NCI-H1694 treated with DMSO at 0.1 percent for 48 hours (cell line): ENCODE data around the gene ETV4.

Experiments used
- DNase-seq: peaks from one replicate; lab custom pipeline; 2025; lab: John Stamatoyannopoulos, UW

ETV4 gene

DNA sequence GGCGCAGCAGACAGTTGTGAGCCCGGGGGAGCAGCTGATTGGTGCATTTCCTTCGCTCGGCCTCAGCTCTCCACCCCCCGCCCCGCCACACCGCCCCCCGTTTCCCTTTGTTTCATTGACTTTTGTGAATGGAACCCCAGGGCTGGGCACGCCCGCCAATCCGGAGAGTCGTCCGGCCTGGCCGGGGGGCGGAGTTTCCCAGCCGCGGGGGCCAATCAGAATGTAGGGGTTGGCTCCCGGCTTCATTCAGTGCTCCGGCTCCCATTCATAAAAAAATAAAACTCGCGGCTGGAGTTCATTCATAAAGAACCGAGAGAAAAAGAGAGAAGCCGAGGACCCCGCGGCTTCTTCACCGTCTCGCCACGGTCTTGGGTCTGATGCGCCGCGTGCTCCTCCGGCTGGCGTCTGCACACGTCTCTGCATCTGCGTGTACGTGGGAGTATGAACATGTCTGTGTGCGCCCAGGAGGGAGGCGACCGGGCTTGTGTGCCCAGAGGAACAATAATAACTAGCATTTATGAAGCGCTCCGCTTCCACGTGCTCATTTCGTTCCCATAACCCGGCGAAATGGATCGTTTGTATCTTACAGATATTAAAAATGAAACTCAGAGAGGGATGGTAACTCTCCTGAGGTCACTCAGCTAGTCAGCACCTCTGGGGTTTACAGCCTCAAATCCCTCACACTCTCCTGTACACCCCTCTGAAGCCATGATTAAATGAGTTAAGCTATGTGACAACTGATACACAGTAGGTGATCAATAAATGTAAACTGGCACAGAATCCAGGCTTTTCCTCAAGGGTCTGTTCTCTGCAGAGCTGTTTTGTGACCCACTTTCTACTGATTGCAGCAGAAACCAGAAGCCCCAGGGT is at the start of gene ETV4:
Gene ETV4 (minus strand): TSS at position 22 of the 870 bp plus-strand sequence. CDS start 723 bp downstream, outside the sequence.
- peak; percentile 89 for DNase-seq

- no peak for DNase-seq
Measured at GRCh38 chr17:43595466-43595865, 49.3 kb upstream of the ETV4 start.

DNA sequence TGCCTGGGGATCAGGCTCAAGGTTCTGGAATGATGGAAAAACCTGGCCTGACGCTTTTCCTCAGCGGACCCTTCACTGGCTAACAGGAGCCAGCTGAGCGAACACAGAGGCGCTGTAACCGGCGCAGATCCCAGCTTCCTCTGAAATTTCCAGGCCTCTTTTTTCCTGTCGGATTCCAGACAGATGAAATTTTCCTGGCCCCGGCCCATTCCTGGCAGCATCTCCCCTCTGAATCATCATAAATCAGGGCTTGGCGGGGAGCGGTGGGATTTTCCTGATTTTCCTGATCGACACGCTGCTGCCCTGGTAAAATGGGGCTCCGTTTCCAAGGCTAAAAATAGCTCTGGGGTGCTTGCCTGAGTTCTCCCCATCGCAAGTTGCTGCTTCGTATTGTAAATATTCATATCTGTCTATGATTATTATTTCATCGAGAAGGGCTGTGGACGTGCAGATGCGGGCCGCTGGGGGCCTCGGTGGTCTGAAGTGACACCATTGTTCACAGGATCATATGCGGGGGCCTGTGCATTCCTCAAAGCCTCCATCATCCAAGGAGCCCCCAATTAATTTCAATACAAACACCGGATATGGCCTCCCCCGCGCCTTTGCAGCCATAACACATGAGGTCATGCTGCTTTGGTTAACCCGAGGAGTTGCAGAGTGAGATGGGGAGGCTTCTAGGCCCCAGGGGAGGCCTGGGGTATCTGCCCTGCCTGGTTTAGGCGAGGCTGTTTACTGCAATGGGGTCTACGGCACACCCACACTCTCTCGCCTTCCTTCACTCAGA is 45.8 kb upstream of the ETV4 start:
- DNase-seq, result no peak

DNA sequence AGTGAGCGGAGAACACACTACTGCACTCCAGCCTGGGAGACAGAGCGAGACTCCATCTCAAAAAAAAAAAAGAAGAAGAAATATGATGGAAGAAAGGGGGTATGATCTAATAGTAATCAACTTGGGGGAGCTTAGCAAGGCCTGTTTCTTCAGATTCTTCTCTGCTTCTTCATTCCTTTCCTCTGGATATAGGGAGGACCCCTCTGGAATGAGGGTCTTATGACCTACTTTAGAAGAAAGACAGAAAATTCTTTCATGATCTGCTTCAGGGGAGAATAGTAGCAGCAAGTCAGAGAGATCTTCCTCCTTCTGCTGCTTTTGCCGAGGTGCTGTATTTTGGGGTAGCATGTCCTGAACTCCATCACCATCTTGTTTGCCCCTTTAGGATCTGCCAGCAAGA is 44.9 kb upstream of the ETV4 start:
- no peak for DNase-seq

DNA sequence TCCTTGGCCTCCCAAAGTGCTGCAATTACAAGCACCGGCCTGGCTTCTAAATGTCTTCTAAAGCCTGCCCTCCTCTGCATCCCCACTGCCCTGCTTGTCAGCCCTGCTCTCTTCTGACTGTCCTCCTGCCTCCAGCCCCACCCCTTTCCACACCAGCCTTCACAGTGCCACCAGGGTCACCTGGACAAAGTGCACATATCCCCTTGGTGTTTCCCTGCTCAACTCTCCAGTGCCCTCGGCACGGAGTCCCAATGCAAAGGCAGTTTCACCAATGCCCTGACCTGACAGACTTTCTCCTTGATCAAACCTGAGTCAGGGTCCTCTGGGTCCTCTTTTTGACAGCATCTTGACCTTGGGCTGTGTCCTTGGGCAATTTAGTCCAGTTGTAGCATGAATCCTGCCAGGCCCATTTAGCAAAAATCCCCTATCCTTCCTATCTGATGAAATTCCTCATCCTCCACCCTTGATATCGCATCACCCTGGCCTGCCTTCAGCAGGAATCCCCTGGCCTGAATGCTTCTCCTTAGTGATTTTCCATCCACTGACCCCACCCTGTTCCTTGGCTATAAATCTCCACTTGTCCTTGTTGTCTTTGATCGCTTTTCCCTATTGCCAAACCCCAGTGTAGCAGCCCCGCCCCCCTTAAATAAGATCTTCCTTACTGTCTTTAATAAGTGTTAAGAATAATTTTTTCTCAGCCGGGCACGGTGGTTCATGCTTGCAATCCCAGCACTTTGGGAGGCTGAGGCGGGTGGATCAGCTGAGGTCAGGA is 42.7 kb upstream of the ETV4 start:
- DNase-seq, result no peak

DNA sequence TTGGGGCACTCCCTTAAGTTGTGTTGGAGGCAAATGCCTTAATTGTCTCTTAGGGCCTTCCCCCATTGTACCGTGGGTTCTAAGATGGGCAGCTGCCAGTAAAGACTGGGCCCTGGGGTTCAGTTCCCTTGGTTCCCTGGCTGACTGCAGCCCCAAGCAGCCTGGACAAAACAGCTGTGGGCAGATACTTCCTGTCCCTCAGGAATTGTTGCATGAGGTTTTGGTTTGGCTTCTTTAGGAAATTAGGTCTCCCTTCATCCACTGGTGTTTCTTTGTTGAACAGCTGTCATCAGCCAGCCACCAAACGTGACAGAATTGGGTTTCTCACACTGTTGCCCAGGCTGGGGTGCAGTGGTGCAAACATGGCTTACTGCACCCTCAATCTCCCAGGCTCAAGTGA is 42.0 kb upstream of the ETV4 start:
- DNase-seq, result no peak

GRCh38 chr17:43587647-43588046 is 41.5 kb upstream of the ETV4 start:
- DNase-seq, result no peak

DNA sequence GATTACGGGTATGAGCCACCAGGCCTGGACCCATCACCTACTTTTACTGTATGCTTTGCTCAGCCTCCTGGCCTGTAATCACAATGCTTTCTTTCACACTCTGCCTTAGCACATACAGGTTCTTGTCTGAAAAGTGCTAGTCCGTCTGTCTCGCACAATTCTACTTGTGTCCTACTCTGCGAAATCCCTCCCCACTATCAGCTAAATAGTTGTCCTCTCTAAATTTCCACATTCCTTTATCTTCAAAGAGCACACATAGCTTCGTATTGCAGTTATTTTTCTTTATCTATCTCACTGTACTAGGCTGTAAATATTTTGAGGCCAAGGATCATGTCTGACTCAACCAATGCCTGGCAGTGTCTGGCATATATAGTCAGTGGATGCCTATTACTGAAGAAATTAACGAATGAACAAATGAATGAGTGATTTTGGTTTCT is 38.5 kb upstream of the ETV4 start:
- no peak for DNase-seq

DNA sequence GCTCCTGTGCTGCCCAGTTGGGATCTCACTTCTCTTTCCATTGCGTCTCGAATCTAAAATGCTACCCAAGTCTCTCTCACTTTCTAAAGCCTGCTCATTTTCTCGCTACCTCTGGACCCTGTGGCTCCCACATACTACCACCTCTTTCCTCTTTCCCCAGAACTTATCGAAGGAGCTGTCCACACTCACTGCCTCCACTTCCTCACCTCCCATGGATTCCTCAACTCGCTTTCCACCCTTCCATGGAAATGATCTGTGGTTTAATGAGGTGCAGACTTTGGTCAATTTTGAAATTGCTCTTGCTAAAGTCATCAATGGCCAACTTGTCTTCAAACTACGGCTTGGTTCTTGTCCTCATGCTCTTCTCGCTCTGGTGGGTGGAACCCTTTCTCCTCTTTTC is 37.2 kb upstream of the ETV4 start:
- no peak for DNase-seq

- DNase-seq, result no peak
Measured at GRCh38 chr17:43581613-43582012, 35.5 kb upstream of the ETV4 start.

- no peak for DNase-seq
Measured at GRCh38 chr17:43581130-43581529, 35.0 kb upstream of the ETV4 start.

DNA sequence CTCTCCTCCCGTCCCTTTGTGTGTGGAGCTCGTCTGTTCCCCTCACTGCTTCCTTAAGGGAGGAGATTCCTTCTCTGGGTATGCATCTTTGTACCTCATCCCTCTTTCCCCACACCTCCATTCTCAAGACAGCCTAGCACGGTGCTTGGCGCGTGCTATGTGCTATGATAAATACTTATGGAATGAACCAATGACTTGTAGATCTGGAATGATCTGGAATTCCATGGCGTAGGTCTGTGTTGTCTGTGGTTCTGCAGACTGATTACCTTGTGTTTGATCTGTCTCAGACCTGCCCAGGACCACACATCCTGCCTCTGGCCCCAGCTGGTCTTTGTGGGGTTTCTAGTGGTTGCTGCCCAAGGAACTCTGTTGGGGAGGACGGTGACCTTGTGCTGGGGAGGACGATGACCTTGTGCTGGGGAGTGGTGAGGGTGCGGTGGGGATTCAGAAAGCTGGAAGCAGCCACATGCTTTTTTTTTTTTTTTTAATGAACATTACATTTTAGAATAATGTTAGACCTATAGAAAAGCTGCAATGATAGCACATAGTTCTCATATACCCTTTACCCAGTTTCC is 33.5 kb upstream of the ETV4 start:
- no peak for DNase-seq

- no peak for DNase-seq
Measured at GRCh38 chr17:43578699-43579565, 32.8 kb upstream of the ETV4 start.

- DNase-seq, result no peak
Measured at GRCh38 chr17:43578404-43578698, 32.2 kb upstream of the ETV4 start.

DNA sequence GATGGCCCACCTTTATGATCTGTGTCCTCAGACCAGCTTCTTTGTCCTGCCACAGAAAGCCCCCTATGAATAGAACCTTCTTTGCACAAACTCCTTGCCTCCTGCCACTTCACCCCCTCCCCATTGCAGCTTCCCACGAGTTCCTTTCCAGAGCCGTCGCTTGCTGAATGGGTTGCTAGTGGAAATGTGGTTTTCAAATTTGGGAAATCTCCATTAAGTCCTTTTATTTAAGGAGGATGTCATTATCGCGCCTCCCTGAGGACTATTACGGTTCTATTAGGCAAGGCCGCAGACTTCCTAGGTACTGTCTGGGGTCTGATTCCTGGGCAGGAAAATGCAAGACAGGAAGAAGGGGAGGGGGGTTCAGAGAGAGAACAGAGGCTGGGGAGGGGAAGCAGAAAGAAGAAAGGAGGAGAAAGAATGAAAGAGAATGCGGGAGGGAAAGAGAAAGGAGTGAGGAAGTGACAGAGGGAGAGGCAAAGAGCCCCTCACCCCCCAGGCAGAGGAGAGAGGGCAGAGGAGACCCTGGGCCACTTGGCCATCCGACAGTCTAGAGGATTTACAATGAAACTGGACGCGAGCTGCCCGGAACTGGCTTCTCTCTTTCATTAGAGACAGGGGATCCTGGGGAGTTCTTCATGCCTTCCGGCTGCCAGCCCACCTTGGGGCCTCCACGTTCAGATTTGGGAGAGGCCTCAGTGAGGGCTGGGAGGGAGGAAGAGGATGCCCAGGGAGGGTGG is 31.7 kb upstream of the ETV4 start:
- no peak for DNase-seq

DNA sequence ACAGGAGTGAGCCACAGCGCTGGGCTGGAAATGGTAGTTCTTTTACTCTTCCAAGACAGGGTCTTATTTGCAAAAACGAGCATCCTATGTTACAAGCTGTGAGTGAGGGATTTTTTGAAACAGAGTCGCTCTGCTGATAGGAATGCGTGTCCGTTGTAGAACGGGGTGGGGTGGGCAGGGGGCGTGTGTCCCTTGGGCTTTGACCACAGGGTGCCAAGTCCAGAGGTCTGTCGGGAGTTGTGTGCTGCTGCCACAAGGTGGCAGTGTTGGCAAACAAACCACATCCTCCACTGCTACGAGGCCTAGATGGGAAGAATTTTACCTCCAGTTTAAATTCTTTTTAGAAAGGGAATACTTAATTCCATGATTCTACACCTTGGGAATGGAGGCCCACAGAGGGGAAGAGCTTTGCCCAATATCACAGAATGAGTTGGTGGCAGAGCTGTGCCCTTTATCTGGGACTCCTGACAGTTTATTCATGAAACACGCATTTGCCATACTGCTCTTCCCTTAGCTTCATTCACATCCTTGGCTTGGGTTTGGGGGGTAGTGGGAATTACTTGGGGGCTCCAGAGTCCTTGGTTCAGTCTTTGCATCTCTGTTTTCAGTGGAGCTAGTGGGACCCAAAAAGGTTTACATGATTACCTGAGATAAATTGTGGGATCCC is 30.6 kb upstream of the ETV4 start:
- DNase-seq, result peak; percentile 56

GRCh38 chr17:43574896-43575525 is 28.9 kb upstream of the ETV4 start:
- no peak for DNase-seq

- DNase-seq, result no peak
Measured at GRCh38 chr17:43574348-43574747, 28.2 kb upstream of the ETV4 start.

- DNase-seq, result no peak
Measured at GRCh38 chr17:43573579-43574321, 27.6 kb upstream of the ETV4 start.
